HuH-7 (cell line): ENCODE results near the gene BMPER.
A peak's percentile ranks its signal among the peaks of the same experiment; 100 is the strongest.

ENCODE experiments used
- DNase-seq: peaks from one replicate; pipeline ENCODE4 v3.0.0; 2011; ENCODE audit warnings: low spot score

The BMPER gene

GRCh38 chr7:33888166-33888565 is 17.2 kb upstream of the BMPER start:
- DNase-seq, result no peak

- no peak for DNase-seq
Measured at GRCh38 chr7:33892945-33893344, 12.4 kb upstream of the BMPER start.

GRCh38 chr7:33893377-33893776 is 12.0 kb upstream of the BMPER start:
- DNase-seq, result no peak

DNA sequence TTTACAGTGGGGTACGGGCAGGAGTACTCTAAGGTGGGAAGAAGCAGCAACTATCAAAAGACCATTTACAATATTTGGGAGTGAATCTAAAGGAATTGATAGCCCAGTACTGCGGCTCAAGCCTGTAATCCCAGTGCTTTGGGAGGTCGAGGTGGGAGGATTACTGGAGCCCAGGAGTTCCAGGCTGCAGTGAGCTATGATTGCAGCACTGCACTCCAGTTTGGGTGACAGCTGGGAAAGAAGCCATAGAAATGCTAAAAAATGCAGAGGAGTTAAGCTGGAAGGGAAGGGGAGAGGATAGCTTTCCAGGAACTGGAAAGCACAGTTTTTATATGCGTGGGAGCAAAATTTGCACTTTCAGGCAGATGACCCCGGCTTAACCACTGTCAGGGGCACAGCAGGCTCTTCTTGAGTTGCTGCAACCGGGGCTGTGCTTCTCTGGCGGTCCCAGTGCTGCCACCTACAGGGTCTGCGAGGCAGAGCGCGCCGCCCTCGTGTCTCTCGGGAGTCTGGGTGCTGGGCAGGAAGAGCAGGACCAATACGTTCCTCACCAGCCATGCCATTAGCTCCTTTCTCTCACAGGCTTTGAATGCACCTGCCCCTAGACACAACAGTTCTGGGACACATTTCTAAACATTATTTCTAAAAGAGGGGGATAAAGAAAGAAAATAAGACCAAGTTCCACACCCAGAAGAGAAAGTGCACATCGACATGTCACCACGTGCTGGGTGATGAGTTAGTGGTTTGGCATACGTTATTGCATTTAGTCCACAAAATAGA is 10.1 kb upstream of the BMPER start:
- peak; percentile 81 for DNase-seq

DNA sequence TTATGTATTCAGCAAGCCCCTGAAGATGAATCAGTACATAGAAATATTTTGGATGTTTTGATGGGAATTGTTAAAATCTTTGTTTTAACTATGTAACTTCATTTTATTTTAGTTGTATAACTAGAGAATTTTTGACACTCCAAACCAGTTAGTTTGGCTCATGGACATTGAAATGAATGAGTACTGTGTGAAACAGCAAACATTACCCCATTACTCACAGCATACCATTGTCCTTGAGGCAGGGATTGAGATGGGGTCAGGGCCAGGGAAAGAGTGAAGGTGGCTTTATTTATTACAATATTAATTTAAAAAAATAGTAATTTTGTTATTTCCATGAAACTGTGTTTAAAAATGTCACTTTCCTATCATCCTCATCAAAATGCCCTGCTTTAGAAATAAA is 4.8 kb upstream of the BMPER start:
- no peak for DNase-seq

DNA sequence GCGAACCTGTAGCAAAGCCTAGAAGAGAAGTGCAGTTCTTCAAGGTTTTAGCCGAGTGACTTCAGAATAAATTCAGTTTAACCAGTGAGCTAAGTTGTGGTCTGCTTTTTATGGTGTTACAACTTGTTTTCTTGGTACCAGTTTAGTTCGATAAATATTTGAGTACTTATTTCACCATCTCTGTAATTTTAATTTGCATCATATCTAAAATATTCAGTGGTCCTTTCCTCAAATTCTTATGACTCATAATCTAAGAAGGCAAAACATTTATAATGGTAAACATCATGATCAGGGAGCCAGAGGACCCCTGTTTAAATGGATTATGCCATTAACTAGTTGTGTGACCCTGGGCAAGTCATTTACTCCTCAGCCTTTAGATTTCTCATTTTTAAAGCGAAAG is 4.1 kb upstream of the BMPER start:
- no peak for DNase-seq

GRCh38 chr7:33901847-33902246 is 3.5 kb upstream of the BMPER start:
- DNase-seq, result no peak

DNA sequence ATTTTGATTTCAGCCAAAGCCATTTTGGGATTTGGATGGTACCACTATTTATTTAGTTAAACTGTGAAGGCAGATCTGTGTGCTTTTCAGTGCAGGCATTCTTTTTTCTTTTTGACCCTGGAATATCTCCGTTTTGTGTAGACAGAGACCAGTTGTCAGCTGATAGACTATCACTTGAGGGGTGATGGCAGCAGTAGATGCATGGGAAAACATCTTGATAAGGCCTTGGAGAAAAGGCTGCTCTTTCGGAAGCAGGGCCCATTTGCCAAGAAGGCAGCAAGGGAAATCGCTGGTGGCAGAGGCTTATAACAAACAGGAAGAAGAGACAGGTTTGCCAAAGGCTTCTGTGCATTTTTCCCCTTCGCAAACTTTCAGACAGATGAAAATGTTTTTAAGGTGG is 2.6 kb upstream of the BMPER start:
- no peak for DNase-seq

DNA sequence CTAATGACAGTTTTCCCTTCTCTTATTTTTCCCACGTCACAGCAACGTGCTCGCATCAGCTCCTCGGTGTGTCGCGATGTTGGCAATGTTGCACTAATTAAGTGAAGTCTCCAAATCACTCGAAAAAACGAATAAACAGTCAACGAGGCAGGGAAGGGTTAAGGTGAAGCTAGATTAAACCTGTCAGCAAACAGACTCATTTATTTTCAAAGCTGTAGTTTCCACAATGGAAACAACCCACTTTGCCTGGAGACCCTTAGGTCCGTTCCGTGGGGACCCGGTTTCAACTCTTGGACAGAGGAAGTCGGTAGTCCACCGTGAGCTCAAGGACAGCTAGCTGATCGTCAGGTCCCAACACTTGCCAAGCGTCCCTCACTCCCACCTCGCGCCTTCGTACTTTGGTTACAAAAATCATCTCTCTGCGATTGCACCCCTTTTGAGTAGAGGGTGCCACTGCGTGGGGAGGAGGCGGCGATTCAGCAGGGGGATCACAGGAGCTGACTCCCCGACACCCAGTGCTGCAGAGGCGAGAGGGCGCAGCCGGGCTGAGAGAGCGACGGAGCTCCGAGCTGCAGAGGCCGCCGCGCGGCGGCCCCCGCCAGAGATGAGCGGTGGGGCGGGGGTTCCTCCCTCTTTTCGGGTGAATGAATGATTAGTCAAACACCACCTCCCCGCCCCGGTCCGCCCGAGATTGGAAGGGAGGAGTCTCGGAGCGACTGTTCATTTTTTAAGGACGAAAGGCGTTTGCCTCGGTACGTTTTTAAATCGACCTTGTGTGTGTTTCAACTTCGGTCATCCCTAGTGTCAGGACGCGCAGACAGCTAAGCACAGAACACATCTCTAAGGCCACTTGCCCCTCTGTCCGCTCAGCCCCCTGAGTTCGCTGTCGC is 1.3 kb upstream of the BMPER start:
- peak; percentile 38 for DNase-seq

GRCh38 chr7:33904681-33905388 is 504 bp upstream of the BMPER start:
- peak; percentile 50 for DNase-seq

DNA sequence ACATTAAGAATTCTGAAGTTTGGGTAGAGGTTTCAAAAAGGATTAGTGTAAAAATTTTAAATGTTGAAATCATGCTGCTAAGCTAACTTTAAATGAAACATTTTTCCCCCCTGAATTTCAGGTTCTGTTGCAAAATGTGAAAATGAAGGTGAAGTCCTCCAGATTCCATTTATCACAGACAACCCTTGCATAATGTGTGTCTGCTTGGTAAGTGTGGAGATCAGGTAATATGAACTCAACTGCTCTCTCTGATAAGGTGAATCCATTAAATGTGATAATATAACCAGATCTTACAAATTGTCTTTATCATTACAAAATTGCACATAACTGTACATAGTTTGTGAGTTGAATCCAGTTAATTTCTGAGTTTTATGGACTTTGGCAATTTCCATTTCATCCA is 1.4 kb downstream of the BMPER start:
- DNase-seq, result no peak

GRCh38 chr7:33907625-33908024 is 2.3 kb downstream of the BMPER start:
- DNase-seq, result no peak

GRCh38 chr7:33909318-33909717 is 4.0 kb downstream of the BMPER start:
- no peak for DNase-seq

- DNase-seq, result no peak
Measured at GRCh38 chr7:33909755-33910154, 4.4 kb downstream of the BMPER start.

- DNase-seq, result no peak
Measured at GRCh38 chr7:33910756-33911155, 5.4 kb downstream of the BMPER start.

DNA sequence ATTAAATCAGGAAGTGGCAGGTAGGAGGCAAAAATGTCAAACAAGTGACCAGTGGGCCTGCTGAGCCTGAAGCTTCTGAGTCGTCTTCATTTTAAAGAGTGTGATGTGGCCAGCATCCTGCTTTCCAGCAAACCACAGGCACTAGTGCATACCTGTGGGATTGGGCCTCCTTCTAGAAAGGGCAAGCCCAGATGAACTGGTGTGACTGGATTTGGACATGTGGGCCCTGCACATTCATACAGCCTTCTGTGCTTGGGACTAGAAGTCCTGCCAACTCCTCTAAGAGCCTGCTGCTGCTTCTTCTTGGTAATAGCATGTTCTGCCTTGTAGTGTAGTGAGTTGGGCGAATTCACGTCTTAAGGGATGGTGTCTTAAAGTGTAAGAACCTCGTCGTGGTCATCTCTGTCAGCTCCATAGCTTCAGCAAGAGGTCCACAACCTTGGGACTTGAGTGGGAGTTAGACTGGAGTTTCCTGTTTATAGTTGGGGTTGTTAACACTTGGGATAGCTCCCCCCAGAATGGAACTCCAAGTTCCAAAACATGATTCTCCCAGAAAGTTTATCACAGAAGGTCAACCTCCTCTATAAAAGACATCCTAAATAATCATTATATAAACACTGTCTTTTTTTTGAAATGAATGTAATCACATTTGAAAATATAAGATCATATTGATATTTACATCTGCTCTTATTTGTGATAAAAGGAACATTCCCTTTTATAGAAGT is 11.2 kb downstream of the BMPER start:
- no peak for DNase-seq

DNA sequence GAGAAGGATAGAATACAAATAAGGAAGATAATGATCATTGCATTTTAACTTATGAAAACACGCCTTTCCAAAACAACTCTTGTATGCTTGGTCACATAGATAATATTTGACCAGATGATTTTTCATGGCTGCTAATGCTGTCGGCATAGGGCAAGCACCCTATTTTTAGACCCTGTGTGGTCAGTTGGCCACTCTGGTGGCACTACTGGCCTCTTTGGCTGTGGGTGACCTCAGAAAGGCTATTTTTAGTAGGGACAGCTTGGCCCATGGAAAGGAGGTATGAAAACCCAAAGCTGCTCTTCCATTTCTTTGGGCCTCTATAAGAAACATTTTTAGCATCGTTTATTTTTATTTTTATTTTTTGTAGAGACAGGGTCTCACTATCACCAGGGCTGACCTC is 12.3 kb downstream of the BMPER start:
- no peak for DNase-seq

GRCh38 chr7:33918438-33919143 is 13.3 kb downstream of the BMPER start:
- DNase-seq, result no peak

DNA sequence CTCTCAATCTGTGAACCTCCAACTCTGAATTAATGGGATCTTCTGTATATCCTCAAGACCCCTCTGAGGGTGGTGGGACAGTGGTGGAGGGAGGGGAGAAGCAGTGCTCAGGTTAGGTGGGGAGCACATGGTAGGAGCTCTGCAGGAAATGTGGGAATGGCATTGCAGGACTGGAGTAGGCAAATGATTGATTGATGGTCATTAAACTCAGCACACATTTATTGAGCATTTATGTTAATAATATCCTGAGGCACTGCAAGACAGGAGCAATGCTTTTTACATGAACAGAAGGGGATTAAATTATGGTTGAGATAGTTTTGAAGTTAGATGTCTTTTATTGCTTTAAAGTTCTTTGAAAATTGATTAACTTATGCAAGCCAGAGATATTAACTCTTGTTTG is 14.1 kb downstream of the BMPER start:
- DNase-seq, result no peak

DNA sequence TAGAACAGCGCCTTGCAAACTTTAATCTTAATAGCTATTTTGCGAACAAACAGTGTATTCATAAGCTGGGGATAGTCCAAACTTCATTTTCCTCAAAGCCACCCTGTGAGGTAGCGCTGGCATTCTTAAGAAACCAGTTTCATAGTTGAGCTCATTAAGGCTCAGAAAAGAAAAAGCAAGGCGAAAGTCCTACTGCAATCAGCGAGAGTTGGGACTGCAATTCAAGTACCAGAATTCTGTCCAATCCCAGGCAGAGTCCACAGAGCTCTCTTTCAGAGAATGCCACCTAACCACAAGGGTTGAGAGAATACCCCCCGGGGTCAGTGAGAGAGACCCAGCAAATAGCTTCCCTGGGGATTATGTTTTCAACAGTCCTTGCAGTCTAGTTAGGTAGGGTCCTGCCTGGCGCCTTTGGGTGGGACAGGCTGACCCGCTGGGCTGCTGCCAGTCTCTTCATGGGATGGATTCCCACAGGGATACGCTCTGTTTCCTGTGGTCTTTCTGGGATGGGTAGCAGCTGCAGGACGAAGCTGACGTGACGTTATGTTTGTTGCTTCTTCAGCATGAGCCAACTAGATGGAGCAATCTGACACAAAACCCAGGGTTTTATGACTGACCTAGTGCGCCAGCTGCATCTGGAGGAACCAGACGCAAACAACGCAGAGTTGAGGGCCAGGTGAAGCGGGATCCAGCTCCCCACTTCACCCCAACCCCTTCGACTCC is 16.0 kb downstream of the BMPER start:
- DNase-seq, result no peak

GRCh38 chr7:33922820-33923219 is 17.5 kb downstream of the BMPER start:
- no peak for DNase-seq
